ENCODE measurements around the gene SNTG2.

- TF ChIP-seq CTCF (IDR thresholded peaks at IDR 0.05 in 8 of 11, conservative IDR thresholded peaks at IDR 0.05 in 3 of 11) (no peak), POLR2AphosphoS5 (IDR thresholded peaks at IDR 0.05) (peak; percentile 23 to 73 (median 62))
Measured at GRCh38 chr2:1366546-1367134, 416.0 kb downstream of the SNTG2 start.

Data from spleen (tissue), 7 donors.